HG02840 (cell line): ENCODE data around the gene SLC24A3.

Source experiments
- ATAC-seq: cut with Tn5 transposase; IDR thresholded peaks from one replicate; pipeline ENCODE4 v1.9.1; 2021; ENCODE audit warnings: mild to moderate bottlenecking, moderate library complexity, moderate number of reproducible peaks; ENCODE audit not compliant: unreplicated experiment, low FRiP score

SLC24A3 gene

GRCh38 chr20:19440660-19441527 is 228.5 kb downstream of the SLC24A3 start:
- ATAC-seq = no peak

DNA sequence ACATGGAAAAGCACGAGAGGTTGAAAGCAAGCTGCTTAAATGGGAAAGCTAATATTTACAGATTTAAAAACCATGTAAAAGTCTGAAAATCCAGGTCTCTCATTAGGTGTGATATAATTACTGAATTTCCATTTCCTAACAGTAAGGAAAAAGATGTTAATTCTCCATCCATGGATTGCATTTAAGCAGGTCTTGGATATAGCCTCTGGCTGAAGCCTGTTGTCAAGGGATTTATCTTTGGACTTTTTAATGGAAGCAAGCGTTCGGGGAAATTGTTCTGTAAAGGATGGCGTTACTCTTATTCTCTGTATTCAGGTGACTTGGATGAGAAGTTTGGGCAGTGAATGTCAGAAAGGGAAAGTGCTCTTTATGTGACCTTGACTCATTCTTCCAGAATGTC is 233.8 kb downstream of the SLC24A3 start:
- no peak for ATAC-seq

GRCh38 chr20:19448632-19449031 is 236.2 kb downstream of the SLC24A3 start:
- ATAC-seq = no peak

GRCh38 chr20:19449051-19449450 is 236.6 kb downstream of the SLC24A3 start:
- ATAC-seq = no peak

GRCh38 chr20:19451231-19451922 is 238.9 kb downstream of the SLC24A3 start:
- no peak for ATAC-seq

DNA sequence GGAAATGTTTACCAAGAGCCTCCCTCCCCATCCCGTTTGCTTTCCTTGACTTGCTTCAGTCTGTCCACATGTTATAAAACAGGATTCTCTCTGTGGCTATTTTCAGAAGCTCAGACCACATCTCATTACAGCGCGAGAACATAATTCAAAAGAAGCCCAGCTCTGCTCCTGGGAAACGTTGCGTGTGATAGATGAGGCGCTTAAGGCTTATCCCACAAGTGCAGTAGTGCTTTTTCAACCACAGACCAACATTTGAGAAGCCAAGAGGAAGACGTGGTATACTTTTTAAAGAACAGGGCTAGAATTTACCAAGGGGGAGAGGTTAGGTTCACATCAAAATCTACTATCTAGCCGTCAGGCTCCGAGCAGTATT is 239.5 kb downstream of the SLC24A3 start:
- ATAC-seq = no peak

GRCh38 chr20:19453410-19453809 is 241.0 kb downstream of the SLC24A3 start:
- no peak for ATAC-seq

- ATAC-seq = no peak
Observed at GRCh38 chr20:19453862-19454261, 241.4 kb downstream of the SLC24A3 start.

GRCh38 chr20:19456595-19457395 is 244.4 kb downstream of the SLC24A3 start:
- no peak for ATAC-seq

DNA sequence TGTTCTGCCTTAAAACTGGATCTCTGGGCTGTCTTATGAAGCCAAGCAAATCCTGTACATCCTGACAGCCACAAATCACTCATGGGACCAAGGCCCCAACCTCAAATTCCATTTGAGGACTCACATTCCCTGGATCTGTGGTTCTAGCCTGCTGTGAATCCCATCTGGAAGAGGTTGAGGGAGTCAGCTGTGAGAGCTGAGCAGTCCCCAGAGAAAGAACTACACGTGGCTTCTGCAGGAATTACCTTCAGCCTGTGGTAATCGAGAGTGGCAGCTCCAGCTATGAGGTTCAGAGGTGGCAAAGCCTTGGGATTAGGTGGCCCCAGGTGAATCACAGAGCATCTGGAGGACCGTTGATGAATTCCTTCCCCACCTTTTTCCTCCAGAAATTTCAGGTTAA is 245.2 kb downstream of the SLC24A3 start:
- ATAC-seq = no peak

DNA sequence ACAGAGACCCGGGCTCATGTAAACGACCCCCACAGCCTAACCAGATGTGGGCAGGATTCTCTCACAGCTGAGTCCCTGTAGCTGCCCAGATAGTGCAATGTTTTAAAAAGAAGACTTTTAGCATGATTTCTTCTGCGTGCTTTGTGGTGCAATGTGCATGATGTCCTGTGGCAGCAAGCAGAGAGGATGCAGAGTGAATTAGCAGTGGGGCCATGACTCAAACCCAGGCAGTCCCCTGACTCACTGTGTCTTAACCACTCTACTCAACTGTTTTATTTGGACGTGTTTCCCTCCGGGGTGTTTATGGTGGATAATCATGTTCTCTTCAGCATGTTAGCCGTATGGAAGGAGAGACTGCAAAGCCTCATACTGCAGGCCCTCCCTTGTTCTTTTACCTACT is 247.9 kb downstream of the SLC24A3 start:
- no peak for ATAC-seq

GRCh38 chr20:19462491-19462890 is 250.0 kb downstream of the SLC24A3 start:
- no peak for ATAC-seq

- ATAC-seq = no peak
Observed at GRCh38 chr20:19463597-19463996, 251.2 kb downstream of the SLC24A3 start.

DNA sequence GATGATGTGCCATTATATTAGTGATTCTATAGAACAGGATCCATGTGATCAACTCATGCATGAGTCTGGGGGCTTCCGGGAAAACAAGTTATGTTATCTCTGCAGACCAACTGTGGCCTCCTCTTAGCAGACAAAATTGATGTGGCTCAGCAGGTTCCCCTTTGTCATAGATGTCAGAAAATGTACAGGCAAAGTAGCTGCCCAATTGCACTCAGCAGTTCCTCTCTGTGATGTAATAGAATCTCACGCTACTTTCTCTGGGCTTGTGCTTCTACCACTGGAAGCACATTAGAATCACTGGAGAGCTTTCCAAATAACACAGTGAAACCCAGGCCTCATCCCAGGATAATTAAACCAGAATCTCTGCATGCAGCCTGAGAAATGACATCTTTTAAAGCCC is 253.1 kb downstream of the SLC24A3 start:
- no peak for ATAC-seq

DNA sequence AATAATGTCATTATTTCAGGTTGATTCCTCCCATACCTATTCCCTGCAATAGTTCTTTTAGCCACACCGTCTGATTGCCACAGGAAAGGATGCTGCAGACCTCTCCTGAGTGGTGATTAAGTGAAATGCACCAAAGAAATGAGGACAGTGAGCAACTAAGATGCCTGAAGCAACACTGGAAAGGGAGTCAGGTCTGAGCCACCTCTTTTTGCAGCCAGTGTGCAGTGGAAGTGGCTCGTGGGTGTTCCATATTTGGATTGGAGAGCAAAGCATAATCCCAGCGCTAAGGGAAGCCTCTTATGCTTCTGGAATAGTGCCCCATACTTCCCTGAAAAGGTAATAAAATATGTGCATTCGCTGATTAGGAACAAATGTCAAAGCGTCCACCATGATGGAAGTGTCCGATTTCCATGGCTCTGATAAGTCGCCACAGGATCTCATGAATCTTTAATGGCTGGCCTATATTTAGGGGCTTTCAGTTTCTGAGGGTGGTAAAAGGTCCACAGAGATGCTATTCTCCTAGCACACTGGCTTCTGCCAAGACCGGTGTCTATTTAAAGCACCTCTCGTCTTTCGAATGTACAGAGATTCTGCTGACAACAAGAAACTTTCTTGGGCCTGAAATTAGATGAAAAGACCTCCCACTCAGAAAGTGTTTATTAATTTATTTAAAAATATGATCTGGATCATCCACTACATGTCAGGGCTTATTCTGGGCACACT is 253.9 kb downstream of the SLC24A3 start:
- ATAC-seq = no peak

DNA sequence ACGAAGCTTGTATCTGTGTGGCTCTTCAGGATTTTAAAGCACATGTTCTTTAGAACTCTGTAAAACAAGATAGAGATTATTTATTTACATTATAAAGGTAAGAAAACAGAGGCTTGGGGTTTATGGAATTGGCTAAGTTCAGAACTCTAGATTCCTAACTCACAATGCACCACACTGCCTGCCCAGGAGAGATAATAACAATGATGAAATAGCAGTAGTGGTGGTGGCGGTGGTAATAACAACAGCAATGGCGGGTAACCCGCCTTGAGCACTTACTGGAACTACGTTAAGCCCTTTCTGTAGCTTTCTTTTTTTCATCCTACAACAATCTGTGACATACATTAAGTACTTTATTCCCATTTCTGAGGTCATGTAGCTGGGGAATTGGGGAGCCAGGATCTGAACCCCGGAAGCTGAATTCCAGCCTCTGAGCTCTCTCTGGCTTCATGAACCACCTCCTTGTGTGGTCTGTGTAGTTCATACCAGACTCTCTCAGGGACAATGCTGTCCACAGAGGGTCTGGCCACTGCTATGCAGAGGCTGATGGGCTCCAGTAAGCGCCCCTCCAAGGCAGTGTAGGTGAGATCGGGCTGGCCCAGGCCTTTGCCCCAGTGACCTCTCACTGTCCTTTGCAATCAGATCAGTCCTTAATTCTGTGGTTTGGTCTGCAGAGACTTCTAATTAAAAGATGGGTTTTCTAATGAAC is 260.9 kb downstream of the SLC24A3 start:
- ATAC-seq = no peak

GRCh38 chr20:19473922-19474286 is 261.5 kb downstream of the SLC24A3 start:
- ATAC-seq = no peak

- ATAC-seq = no peak
Observed at GRCh38 chr20:19478320-19478895, 266.0 kb downstream of the SLC24A3 start.

GRCh38 chr20:19482726-19483125 is 270.3 kb downstream of the SLC24A3 start:
- ATAC-seq = no peak

- no peak for ATAC-seq
Observed at GRCh38 chr20:19483309-19483708, 270.9 kb downstream of the SLC24A3 start.
